K562 (cell line): ENCODE measurements around the gene PTK6. TPM values are rescaled to one million over a fixed set of nuclear protein-coding genes. Genes with fewer than 3 reads are reported as not detected.
A peak's percentile ranks its signal among the peaks of the same experiment; 100 is the strongest.

ENCODE experiments used
- ATAC-seq: fragments of 200-7000 bp; cut with Tn5 transposase; 3 replicates; pipeline ENCODE4 v1.9.1; 2020; ENCODE audit warnings: moderate library complexity
- BruUV-seq: library from RNA; stranded (reverse); fragments of 400-500 nt; replicated peaks from 2 replicates; lab custom pipeline; 2021; lab: Mats Ljungman, UMichigan
- CTCF ChIA-PET: fragments of 300-600 bp; formaldehyde crosslinking; extraction: SDS; loops from one replicate; lab custom pipeline; 2021; ENCODE audit warnings: low intra/inter-chr PET ratio; lab: Yijun Ruan, JAX
- POLR2A ChIA-PET: fragments of 300-600, 350-650 bp; sonication (Branson Sonifier 250); formaldehyde crosslinking; extraction: SDS; loops from one replicate; lab custom pipeline; 2021; ENCODE audit warnings: antibody characterized with exemption, inconsistent platforms; lab: Yijun Ruan, JAX
- DNase-seq, 4 experiments: peaks; one replicate each; pipeline versions ENCODE4 v3.0.0 to v3.0.0-alpha.2; 2011 to 2018; ENCODE audit warnings: low spot score in 3 of 4, mixed read lengths in 3 of 4; ENCODE audit errors: extremely low read depth in 1 of 4
- FAIRE-seq: peaks from 2 replicates; lab custom pipeline; 2011; peaks lifted over from hg19 to GRCh38; lab: Jason Lieb, UNC
- H2AFZ ChIP-seq: 2 replicates; pipeline ENCODE4 v1.6.0; 2011; ENCODE audit warnings: low read depth, low read length, control low read depth, inconsistent platforms
- H3K27ac ChIP-seq: fragments of 200-600 bp; 3 replicates; pipeline ENCODE4 v1.8.0; 2011; ENCODE audit warnings: low read depth, mild to moderate bottlenecking, control low read depth, inconsistent platforms, low read length, moderate library complexity, mixed read lengths; ENCODE audit errors: extremely low read depth
- H3K27me3 ChIP-seq, 2 experiments: fragments of 300-600 bp in 1 of 2; 2 replicates in 1 of 2; 3 replicates in 1 of 2; pipeline versions ENCODE4 v1.6.0 to v1.8.0; 2011; ENCODE audit warnings: inconsistent platforms in 2 of 2, low read length in 2 of 2, mild to moderate bottlenecking in 1 of 2, mixed read lengths in 1 of 2, moderate library complexity in 1 of 2; ENCODE audit not compliant: control insufficient read depth in 2 of 2, insufficient read depth in 2 of 2
- H3K36me3 ChIP-seq: fragments of 300-600 bp; 3 replicates; pipeline ENCODE4 v1.8.0; 2011; ENCODE audit warnings: mild to moderate bottlenecking, low read length, inconsistent platforms; ENCODE audit not compliant: control insufficient read depth, insufficient read depth
- H3K4me1 ChIP-seq, 2 experiments: fragments of 200-600 bp in 1 of 2; replicated peaks in 1 of 2; 2 replicates in 1 of 2; 3 replicates in 1 of 2; pipeline versions ENCODE4 v1.5.1 to v1.8.0; 2011; ENCODE audit warnings: inconsistent platforms in 2 of 2, low read length in 2 of 2, mild to moderate bottlenecking in 1 of 2, mixed read lengths in 1 of 2, moderate library complexity in 1 of 2; ENCODE audit not compliant: control insufficient read depth in 2 of 2, insufficient read depth in 2 of 2
- H3K4me2 ChIP-seq: 2 replicates; pipeline ENCODE4 v1.6.1; 2011; ENCODE audit warnings: low read length, control low read depth, inconsistent platforms, mixed read lengths; ENCODE audit not compliant: insufficient read depth
- H3K4me3 ChIP-seq: fragments of 200-600 bp; sonication (generic), shearing (Covaris generic); 2 replicates; pipeline ENCODE4 v1.5.1; 2016; ENCODE audit warnings: control low read depth, inconsistent platforms
- H3K79me2 ChIP-seq: fragments of 200-600 bp; 3 replicates; pipeline ENCODE4 v1.8.0; 2011; ENCODE audit warnings: low read length, inconsistent platforms; ENCODE audit not compliant: control insufficient read depth, insufficient read depth
- H3K9ac ChIP-seq, 2 experiments: 2 replicates each; pipeline versions ENCODE4 v1.6.0 to v1.6.1; 2011; ENCODE audit warnings: low read depth in 2 of 2, low read length in 2 of 2, control low read depth in 1 of 2, inconsistent platforms in 1 of 2, mild to moderate bottlenecking in 1 of 2, mixed read lengths in 1 of 2; ENCODE audit not compliant: insufficient read depth in 1 of 2
- H3K9me1 ChIP-seq: one replicate; pipeline ENCODE4 v1.6.0; 2011; ENCODE audit warnings: inconsistent platforms, mild to moderate bottlenecking, low read length, moderate library complexity; ENCODE audit not compliant: control insufficient read depth, insufficient read depth
- H3K9me3 ChIP-seq: replicated peaks from 2 replicates; pipeline ENCODE4 v1.5.1; 2011; ENCODE audit warnings: low read depth, low read length, inconsistent platforms; ENCODE audit not compliant: control insufficient read depth, insufficient read depth
- H4K20me1 ChIP-seq: replicated peaks from 2 replicates; pipeline ENCODE4 v1.6.1; 2011; ENCODE audit warnings: low read length, inconsistent platforms, mixed read lengths; ENCODE audit not compliant: control insufficient read depth, insufficient read depth
- POLR2G ChIP-seq: fragments of 200-400 bp; formaldehyde crosslinking; IDR thresholded peaks from 2 replicates; pipeline ENCODE4 v1.6.1; 2017; ENCODE audit warnings: low read depth, mild to moderate bottlenecking, antibody characterized with exemption, low read length, moderate library complexity
- PTRF ChIP-seq: fragments of 450-650 bp; IDR thresholded peaks from 2 replicates; pipeline ENCODE4 v1.6.1; 2016; ENCODE audit warnings: mild to moderate bottlenecking, missing genetic modification characterization, missing compliant biosample characterization
- RCOR1 ChIP-seq, 2 experiments: IDR thresholded peaks; 2 replicates each; pipeline ENCODE4 v1.6.1; 2012; ENCODE audit warnings: low read depth in 2 of 2, low read length in 2 of 2, borderline replicate concordance in 1 of 2, improper control_type of control experiment in 1 of 2
- SMAD1 ChIP-seq: fragments of 150-350 bp; IDR thresholded peaks from 2 replicates; pipeline ENCODE4 v1.6.1; 2014; ENCODE audit warnings: low read length, low read depth; ENCODE audit not compliant: partially characterized antibody
- TFAP4 ChIP-seq: sonication (generic); formaldehyde crosslinking; IDR thresholded peaks from 2 replicates; pipeline ENCODE4 v1.8.0; 2022; ENCODE audit warnings: missing genetic modification reagents, mild to moderate bottlenecking, moderate library complexity, borderline replicate concordance
- THRA ChIP-seq: fragments of 450-650 bp; IDR thresholded peaks from 2 replicates; pipeline ENCODE4 v1.6.1; 2017; ENCODE audit warnings: mild to moderate bottlenecking, moderate library complexity
- U2AF2 ChIP-seq: fragments of 200-400 bp; formaldehyde crosslinking; optimal IDR thresholded peaks from 2 replicates; pipeline ENCODE3; 2017; ENCODE audit warnings: low read depth, mild to moderate bottlenecking, low read length
- WGBS: fragments of 100-300 bp; shearing (Covaris generic); methylation state at CpG from one replicate; pipeline ENCODE4 v1.1.6; 2016; ENCODE audit warnings: low coverage, mixed read lengths; ENCODE audit not compliant: insufficient coverage; ENCODE audit errors: missing lambda C conversion rate; 5-methylcytosine and 5-hydroxymethylcytosine counted together
- in situ Hi-C: fragments of 300-500 bp; cut with MboI; formaldehyde crosslinking; loops from 4 replicates; pipeline ENCODE4 v1.15.0; 2018; ENCODE audit warnings: inconsistent platforms, mixed read lengths
- intact Hi-C: fragments of 100-400 bp; cut with micrococcal nuclease; formaldehyde crosslinking; loops from 2 replicates; pipeline ENCODE4 v1.14.2; 2022
- polyA plus RNA-seq, 8 experiments: library from polyadenylated mRNA; depleted of rRNA in 4 of 8; stranded (reverse) in 5 of 8; unstranded in 3 of 8; fragments of >200 nt; fragmentation: Nextera tagmentation in 2 of 8; fragmentation: Illumina TruSeq in 1 of 8; extraction: Ambion mirVana in 2 of 8; extraction: Trizol in 1 of 8; gene quantifications; 2 replicates each; pipeline versions ENCODE4 v1.2.1 to v1.2.3, GENCODE V29; 2011 to 2014; ENCODE audit warnings: inconsistent platforms in 1 of 8, missing spikeins in 1 of 8
- total RNA-seq, 7 experiments: library from RNA; depleted of rRNA in 6 of 7; stranded (reverse); fragments of >200 nt in 6 of 7; fragmentation: Illumina TruSeq in 2 of 7; extraction: Trizol in 2 of 7; gene quantifications; 2 replicates each; pipeline versions ENCODE4 v1.2.1 to v1.2.3, GENCODE V29; 2011 to 2021; ENCODE audit warnings: low replicate concordance in 1 of 7

PTK6 gene
- total and polyA plus RNA-seq, 9 of the 15 experiments (the other 6 are each of a cell fraction or from before 2014, with no cell fraction given), result 0.07 TPM; not detected in 8

DNA sequence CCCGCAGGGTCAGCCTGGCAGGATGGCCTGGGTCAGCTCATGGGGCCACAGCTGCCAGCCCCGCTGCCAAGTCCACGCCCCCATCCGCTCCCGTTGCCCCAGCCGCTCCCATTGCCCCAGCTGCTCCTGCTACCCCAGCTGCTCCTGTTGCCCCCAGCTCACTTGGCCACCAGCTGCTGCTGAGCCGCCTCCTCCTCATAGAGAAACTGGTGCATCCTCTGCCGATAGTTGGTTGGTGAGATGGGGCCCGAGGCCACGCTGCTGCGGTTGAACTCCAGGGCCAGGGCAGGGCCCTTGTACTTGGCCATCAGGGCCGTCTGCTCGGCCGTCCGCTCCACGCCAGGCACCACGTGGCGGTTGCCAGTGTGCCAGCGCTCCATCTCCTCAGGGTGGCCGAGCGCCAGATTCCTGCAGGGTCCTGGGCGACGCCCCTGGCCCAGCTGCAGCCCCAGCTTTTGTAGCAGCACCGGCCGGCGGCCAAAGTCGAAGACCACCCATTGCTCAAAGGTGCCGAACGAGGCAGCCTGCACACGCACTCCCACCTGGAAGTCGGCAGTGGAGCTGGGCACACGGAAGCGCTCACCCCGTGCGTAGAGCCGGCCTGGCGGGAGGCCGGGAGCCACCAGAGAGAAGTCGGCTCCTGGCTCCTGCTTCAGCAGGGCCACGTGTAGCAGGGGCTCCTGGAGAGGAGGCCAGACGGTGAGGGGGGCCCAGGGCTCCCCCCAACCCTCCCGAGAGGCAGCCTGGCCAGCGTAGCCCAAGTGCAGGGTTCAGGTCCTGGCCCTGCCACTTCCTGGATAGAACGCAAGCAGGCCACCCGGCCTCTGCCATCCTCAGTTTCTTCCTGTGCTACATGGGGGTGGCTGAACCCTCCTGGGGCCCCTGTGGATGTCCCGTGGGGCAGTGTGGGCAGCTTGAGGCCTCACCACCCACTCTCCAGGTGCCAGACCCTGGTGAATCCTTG is 32.1 kb upstream of the PTK6 start:
- H4K20me1 ChIP-seq, result peaks cover 3% of the 10 kb centered on the region; the same call in 1 of the 2 replicates
- 58% methylated on average over 28 of the region's 46 CpGs for WGBS
- no peak overlapping the region for H2AFZ ChIP-seq
- in situ Hi-C loops, result no loop called here
- no peak overlapping the region for H3K4me2 ChIP-seq
- no peak overlapping the region for H3K9ac ChIP-seq
- no peak for TF ChIP-seq THRA
- TF ChIP-seq POLR2G, result peak; percentile 58
- no peak for TF ChIP-seq PTRF
- no peak for TF ChIP-seq U2AF2
- no peak for TF ChIP-seq SMAD1
- TF ChIP-seq TFAP4 (CRISPR knock-in tag), result 0 out of 2 replicates have a peak, but pooled peaks have one; percentile 3
- TF ChIP-seq RCOR1 (IDR thresholded peaks at IDR 0.05; ENCODE audit: borderline replicate concordance in 1 of 2, low read depth in 2 of 2, low read length in 2 of 2), result no peak
- H3K27ac ChIP-seq, result no peak overlapping the region
- FAIRE-seq, result no peak
- DNase-seq, result no peak
- H3K36me3 ChIP-seq, result no peaks in the 10 kb centered on the region
- no peaks in the 10 kb centered on the region for H3K79me2 ChIP-seq
- BruUV-seq, result no TSS peak
- H3K9me3 ChIP-seq, result no peaks in the 10 kb centered on the region
- H3K27me3 ChIP-seq, result peaks cover 0 to 17% of the 10 kb centered on the region in 2 experiments; a peak in 2 of 5 replicates
- ChIA-PET CTCF (no interaction called here), POLR2A (interaction anchor here (0.6 to 2.3 kb wide), 8 partner anchors 8 to 582 kb away, joined by 3 to 7 read pairs (median 4); partner anchors contain the start of gene FNDC11)
- peaks cover under 1 to 89% of the 10 kb centered on the region in 2 experiments; a peak in 4 of 5 replicates for H3K4me1 ChIP-seq
- ATAC-seq, result no peak
- H3K9me1 ChIP-seq, result peaks cover 3% of the 10 kb centered on the region
- intact Hi-C loops, result no loop called here
- H3K4me3 ChIP-seq, result no peak overlapping the region
